ENCODE measurements around the gene CPPED1. TPM values are rescaled to one million over a fixed set of nuclear protein-coding genes. Genes with fewer than 3 reads are reported as not detected.

CPPED1 gene
- total RNA-seq, 1 experiment from 2014 or later: 7.7 TPM

GRCh38 chr16:12775656-12776236 is 27.9 kb downstream of the CPPED1 start:
- Histone ChIP-seq H3K27me3 (ENCODE audit: low read length) (no peaks in the 10 kb centered on the region), H3K9me3 (ENCODE audit: low read length) (no peaks in the 10 kb centered on the region), H3K27ac (ENCODE audit: low read length) (no peak overlapping the region), H2AFZ (ENCODE audit: low read length) (no peak overlapping the region), H3F3A (ENCODE audit: low read length, unreplicated experiment) (no peaks in the 10 kb centered on the region), H3K9ac (ENCODE audit: low read length) (no peak overlapping the region), H3K4me3 (ENCODE audit: low read length) (no peak overlapping the region), H3K4me1 (ENCODE audit: insufficient read depth, low read length) (no peaks in the 10 kb centered on the region), H3K79me2 (ENCODE audit: low read length) (no peaks in the 10 kb centered on the region), H3K4me2 (ENCODE audit: low read length) (no peak overlapping the region), H3K9me2 (replicated peaks; ENCODE audit: low read length) (no peaks in the 10 kb centered on the region), H4K20me1 (ENCODE audit: low read length) (no peaks in the 10 kb centered on the region), H3K36me3 (ENCODE audit: low read depth, low read length) (no peaks in the 10 kb centered on the region)
- intact Hi-C loops (cut with micrococcal nuclease): no loop called here
- no TSS peak for BruUV-seq (replicated peaks)
- DNase-seq: no peak
- no peak for ATAC-seq
- POLR2A ChIA-PET (ENCODE audit: unreplicated experiment): no interaction called here
- CTCF ChIA-PET: no interaction called here
- no peak for TF ChIP-seq EZH2 (IDR thresholded peaks at IDR 0.05; ENCODE audit: low read length, unreplicated experiment)

- ChIA-PET POLR2A (ENCODE audit: unreplicated experiment) (no interaction called here), CTCF (no interaction called here)
- no peak overlapping the region for H3K9ac ChIP-seq (ENCODE audit: low read length)
- no peak overlapping the region for H3K4me3 ChIP-seq (ENCODE audit: low read length)
- TF ChIP-seq EZH2phosphoT487 (IDR thresholded peaks at IDR 0.05; ENCODE audit: borderline replicate concordance, low read length) (no peak), EZH2 (IDR thresholded peaks at IDR 0.05; ENCODE audit: low read length, unreplicated experiment) (no peak)
- TF ChIP-seq, protein P1, sequence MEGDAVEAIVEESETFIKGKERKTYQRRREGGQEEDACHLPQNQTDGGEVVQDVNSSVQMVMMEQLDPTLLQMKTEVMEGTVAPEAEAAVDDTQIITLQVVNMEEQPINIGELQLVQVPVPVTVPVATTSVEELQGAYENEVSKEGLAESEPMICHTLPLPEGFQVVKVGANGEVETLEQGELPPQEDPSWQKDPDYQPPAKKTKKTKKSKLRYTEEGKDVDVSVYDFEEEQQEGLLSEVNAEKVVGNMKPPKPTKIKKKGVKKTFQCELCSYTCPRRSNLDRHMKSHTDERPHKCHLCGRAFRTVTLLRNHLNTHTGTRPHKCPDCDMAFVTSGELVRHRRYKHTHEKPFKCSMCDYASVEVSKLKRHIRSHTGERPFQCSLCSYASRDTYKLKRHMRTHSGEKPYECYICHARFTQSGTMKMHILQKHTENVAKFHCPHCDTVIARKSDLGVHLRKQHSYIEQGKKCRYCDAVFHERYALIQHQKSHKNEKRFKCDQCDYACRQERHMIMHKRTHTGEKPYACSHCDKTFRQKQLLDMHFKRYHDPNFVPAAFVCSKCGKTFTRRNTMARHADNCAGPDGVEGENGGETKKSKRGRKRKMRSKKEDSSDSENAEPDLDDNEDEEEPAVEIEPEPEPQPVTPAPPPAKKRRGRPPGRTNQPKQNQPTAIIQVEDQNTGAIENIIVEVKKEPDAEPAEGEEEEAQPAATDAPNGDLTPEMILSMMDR (conservative IDR thresholded peaks at IDR 0.05; ENCODE audit: low read depth, low read length): no peak
- H3F3A ChIP-seq (ENCODE audit: low read length, unreplicated experiment): no peaks in the 10 kb centered on the region
- DNase-seq (no peak), ATAC-seq (no peak)
- H3K9me3 ChIP-seq (ENCODE audit: low read length): no peaks in the 10 kb centered on the region
- H3K27me3 ChIP-seq (ENCODE audit: low read length): no peaks in the 10 kb centered on the region
- H4K20me1 ChIP-seq (ENCODE audit: low read length): no peaks in the 10 kb centered on the region
- no peaks in the 10 kb centered on the region for H3K4me1 ChIP-seq (ENCODE audit: insufficient read depth, low read length)
- no peaks in the 10 kb centered on the region for H3K79me2 ChIP-seq (ENCODE audit: low read length)
- BruUV-seq (replicated peaks): no TSS peak
- H3K27ac ChIP-seq (ENCODE audit: low read length): no peak overlapping the region
- intact Hi-C loops (cut with micrococcal nuclease): no loop called here
- no peak overlapping the region for H2AFZ ChIP-seq (ENCODE audit: low read length)
- no peak overlapping the region for H3K4me2 ChIP-seq (ENCODE audit: low read length)
- no peaks in the 10 kb centered on the region for H3K36me3 ChIP-seq (ENCODE audit: low read depth, low read length)
- no peaks in the 10 kb centered on the region for H3K9me2 ChIP-seq (replicated peaks; ENCODE audit: low read length)
These were observed 30.5 kb downstream of the CPPED1 start for GRCh38 chr16:12773221-12773620.

DNA sequence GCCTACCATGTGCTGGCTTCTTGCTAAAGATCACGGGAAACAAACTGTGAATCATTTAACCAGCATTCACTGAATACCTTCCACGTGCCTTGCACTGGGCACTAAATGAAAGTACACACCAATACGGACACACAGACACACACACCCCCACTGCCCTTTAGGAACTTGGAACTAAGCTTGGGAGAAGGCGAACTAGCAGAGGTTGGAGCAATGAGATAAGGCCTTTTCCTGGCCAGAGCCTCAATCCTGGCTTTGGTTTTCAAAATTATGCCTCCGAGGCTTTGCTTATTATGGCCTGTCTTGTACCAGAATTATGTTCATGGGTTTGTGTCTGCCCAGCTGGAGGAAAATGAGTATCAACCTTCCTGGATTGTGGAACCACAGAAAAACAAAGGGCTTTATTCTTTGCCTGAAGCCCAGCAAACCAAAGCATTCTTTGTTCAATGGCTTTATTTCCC is 32.3 kb downstream of the CPPED1 start:
- H4K20me1 ChIP-seq (ENCODE audit: low read length): no peaks in the 10 kb centered on the region
- ATAC-seq (no peak), DNase-seq (no peak)
- H3F3A ChIP-seq (ENCODE audit: low read length, unreplicated experiment): no peaks in the 10 kb centered on the region
- H3K9me2 ChIP-seq (replicated peaks; ENCODE audit: low read length): no peaks in the 10 kb centered on the region
- H2AFZ ChIP-seq (ENCODE audit: low read length): no peak overlapping the region
- no peaks in the 10 kb centered on the region for H3K36me3 ChIP-seq (ENCODE audit: low read depth, low read length)
- no peak overlapping the region for H3K4me3 ChIP-seq (ENCODE audit: low read length)
- intact Hi-C loops (cut with micrococcal nuclease): no loop called here
- CTCF ChIA-PET: no interaction called here
- no peaks in the 10 kb centered on the region for H3K9me3 ChIP-seq (ENCODE audit: low read length)
- H3K9ac ChIP-seq (ENCODE audit: low read length): no peak overlapping the region
- POLR2A ChIA-PET (ENCODE audit: unreplicated experiment): no interaction called here
- H3K79me2 ChIP-seq (ENCODE audit: low read length): no peaks in the 10 kb centered on the region
- H3K4me1 ChIP-seq (ENCODE audit: insufficient read depth, low read length): no peaks in the 10 kb centered on the region
- no TSS peak for BruUV-seq (replicated peaks)
- TF ChIP-seq EZH2 (IDR thresholded peaks at IDR 0.05; ENCODE audit: low read length, unreplicated experiment) (no peak), EZH2phosphoT487 (IDR thresholded peaks at IDR 0.05; ENCODE audit: borderline replicate concordance, low read length) (no peak)
- TF ChIP-seq, protein P1 (conservative IDR thresholded peaks at IDR 0.05; ENCODE audit: low read depth, low read length): no peak
- no peak overlapping the region for H3K4me2 ChIP-seq (ENCODE audit: low read length)
- H3K27me3 ChIP-seq (ENCODE audit: low read length): no peaks in the 10 kb centered on the region
- no peak overlapping the region for H3K27ac ChIP-seq (ENCODE audit: low read length)
